Left lung (tissue), 10 donors: ENCODE results near the gene SH3TC1. TPM values are rescaled to one million over a fixed set of nuclear protein-coding genes. Genes with fewer than 3 reads are reported as not detected.

Experiments used
- ATAC-seq: fragments of 200-7000 bp; cut with Tn5 transposase; one replicate; pipeline ENCODE4 v1.9.1; 2020; ENCODE audit warnings: moderate library complexity
- DNase-seq, 4 donors: peaks; one replicate each; pipeline ENCODE4 v3.0.0-alpha.2; 2013 to 2020
- H3K27ac ChIP-seq, 2 donors: fragments of 200-600 bp; sonication (generic) in 1 of 2; one replicate each; pipeline versions ENCODE4 v1.5.0 to v1.8.0; 2020 to 2021
- H3K27me3 ChIP-seq, 2 donors: fragments of 200-600 bp; sonication (generic) in 1 of 2; one replicate each; pipeline versions ENCODE4 v1.5.0 to v1.8.0; 2020 to 2021
- H3K36me3 ChIP-seq, 2 donors: fragments of 200-600 bp; sonication (generic) in 1 of 2; one replicate each; pipeline versions ENCODE4 v1.5.0 to v1.8.0; 2020 to 2021
- H3K4me1 ChIP-seq, 2 donors: fragments of 200-600 bp; one replicate each; pipeline ENCODE4 v1.8.0; 2021
- H3K4me3 ChIP-seq, 2 donors: fragments of 200-600 bp; sonication (generic) in 1 of 2; one replicate each; pipeline versions ENCODE4 v1.5.0 to v1.8.0; 2020 to 2021; ENCODE audit warnings: mild to moderate bottlenecking in 1 of 2
- H3K9me3 ChIP-seq, 2 donors: fragments of 200-600 bp; sonication (generic) in 1 of 2; one replicate each; pipeline versions ENCODE4 v1.5.0 to v1.8.0; 2020 to 2021
- CTCF ChIP-seq, 2 donors: fragments of 200-600 bp; sonication (generic) in 1 of 2; IDR thresholded peaks; one replicate each; pipeline versions ENCODE4 v1.5.0 to v1.8.0; 2021; ENCODE audit warnings: antibody characterized with exemption in 2 of 2
- intact Hi-C, 2 donors: fragments of 100-400 bp; cut with DNase I; formaldehyde crosslinking; loops; one replicate each; pipeline versions ENCODE4 v1.11.2 to v1.14.2; 2022
- polyA plus RNA-seq, 6 donors: library from polyadenylated mRNA; unstranded; fragments of 120-200 nt; gene quantifications; one replicate each; pipeline ENCODE4 v1.2.1, GENCODE V29; 2013; ENCODE audit not compliant: insufficient read length in 6 of 6
- total RNA-seq, 2 donors: library from RNA; stranded (reverse); fragmentation: NEBNext Ultra II Directional; extraction: Animal tissue kit (Norgen Biotek cat#: 25700); gene quantifications; one replicate each; pipeline ENCODE4 v1.2.1, GENCODE V29; 2021
- donor health status: DM: no; HTN: yes; CAD: no.
- donor health status: DM: no; HTN: no; CAD: no.

Gene SH3TC1
- total and polyA plus RNA-seq, 8 donors: 22.0 to 46.1 (median 28.3) TPM

GRCh38 chr4:8261851-8262535 is 62.9 kb downstream of the SH3TC1 start:
- intact Hi-C loops: no loop called here
- DNase-seq (peak in 2 of 4 donors; percentile 84 to 88), ATAC-seq (peak; percentile 86)
- H3K4me3 ChIP-seq: no peak overlapping the region
- peaks cover 0 to 23% of the 10 kb centered on the region in 2 donors for H3K4me1 ChIP-seq
- no peaks in the 10 kb centered on the region for H3K36me3 ChIP-seq
- H3K27ac ChIP-seq: no peak overlapping the region
- H3K27me3 ChIP-seq: no peaks in the 10 kb centered on the region
- TF ChIP-seq CTCF (IDR thresholded peaks at IDR 0.05): no peak
- no peaks in the 10 kb centered on the region for H3K9me3 ChIP-seq

GRCh38 chr4:8262637-8263322 is 63.7 kb downstream of the SH3TC1 start:
- Histone ChIP-seq H3K4me1 (peaks cover 0 to 30% of the 10 kb centered on the region in 2 donors), H3K36me3 (no peaks in the 10 kb centered on the region)
- intact Hi-C loops: no loop called here

GRCh38 chr4:8263397-8263796 is 64.3 kb downstream of the SH3TC1 start:
- ATAC-seq (no peak), DNase-seq (no peak)
- peaks cover 0 to 30% of the 10 kb centered on the region in 2 donors for H3K4me1 ChIP-seq
- no peak for TF ChIP-seq CTCF (IDR thresholded peaks at IDR 0.05)
- no peak overlapping the region for H3K27ac ChIP-seq
- H3K9me3 ChIP-seq: no peaks in the 10 kb centered on the region
- intact Hi-C loops: no loop called here
- no peak overlapping the region for H3K4me3 ChIP-seq
- H3K27me3 ChIP-seq: no peaks in the 10 kb centered on the region
- no peaks in the 10 kb centered on the region for H3K36me3 ChIP-seq

More at GRCh38 chr4:8262637-8263322, 63.7 kb downstream of the SH3TC1 start:
- H3K27ac ChIP-seq: no peak overlapping the region
- ATAC-seq (no peak), DNase-seq (no peak)
- no peaks in the 10 kb centered on the region for H3K27me3 ChIP-seq
- TF ChIP-seq CTCF (IDR thresholded peaks at IDR 0.05): no peak
- no peak overlapping the region for H3K4me3 ChIP-seq
- H3K9me3 ChIP-seq: no peaks in the 10 kb centered on the region

- TF ChIP-seq CTCF (IDR thresholded peaks at IDR 0.05): no peak
- Histone ChIP-seq H3K27ac (no peak overlapping the region), H3K4me1 (peaks cover 0 to 32% of the 10 kb centered on the region in 2 donors), H3K4me3 (no peak overlapping the region), H3K9me3 (no peaks in the 10 kb centered on the region), H3K36me3 (no peaks in the 10 kb centered on the region), H3K27me3 (peaks cover 0 to 3% of the 10 kb centered on the region in 2 donors)
- DNase-seq: no peak
- intact Hi-C loops: no loop called here
- ATAC-seq: no peak
These were observed 65.0 kb downstream of the SH3TC1 start for GRCh38 chr4:8264106-8264505.

- DNase-seq: no peak
- no peak for ATAC-seq
- intact Hi-C loops: no loop called here
- Histone ChIP-seq H3K9me3 (no peaks in the 10 kb centered on the region), H3K27me3 (peaks cover 0 to 15% of the 10 kb centered on the region in 2 donors), H3K4me1 (peaks cover 3 to 41% of the 10 kb centered on the region in 2 donors), H3K36me3 (no peaks in the 10 kb centered on the region), H3K27ac (no peak overlapping the region), H3K4me3 (no peak overlapping the region)
- TF ChIP-seq CTCF (IDR thresholded peaks at IDR 0.05): no peak
These were observed 66.3 kb downstream of the SH3TC1 start for GRCh38 chr4:8265171-8265929.
